Dedifferentiated amniotic fluid mesenchymal stem cell (primary cell): Measurements from ENCODE around the gene ARHGAP24.

Source experiments
- DNase-seq: peaks from one replicate; pipeline ENCODE4 v3.0.0-alpha.2; 2016; ENCODE audit errors: extremely low spot score

ARHGAP24 gene

DNA sequence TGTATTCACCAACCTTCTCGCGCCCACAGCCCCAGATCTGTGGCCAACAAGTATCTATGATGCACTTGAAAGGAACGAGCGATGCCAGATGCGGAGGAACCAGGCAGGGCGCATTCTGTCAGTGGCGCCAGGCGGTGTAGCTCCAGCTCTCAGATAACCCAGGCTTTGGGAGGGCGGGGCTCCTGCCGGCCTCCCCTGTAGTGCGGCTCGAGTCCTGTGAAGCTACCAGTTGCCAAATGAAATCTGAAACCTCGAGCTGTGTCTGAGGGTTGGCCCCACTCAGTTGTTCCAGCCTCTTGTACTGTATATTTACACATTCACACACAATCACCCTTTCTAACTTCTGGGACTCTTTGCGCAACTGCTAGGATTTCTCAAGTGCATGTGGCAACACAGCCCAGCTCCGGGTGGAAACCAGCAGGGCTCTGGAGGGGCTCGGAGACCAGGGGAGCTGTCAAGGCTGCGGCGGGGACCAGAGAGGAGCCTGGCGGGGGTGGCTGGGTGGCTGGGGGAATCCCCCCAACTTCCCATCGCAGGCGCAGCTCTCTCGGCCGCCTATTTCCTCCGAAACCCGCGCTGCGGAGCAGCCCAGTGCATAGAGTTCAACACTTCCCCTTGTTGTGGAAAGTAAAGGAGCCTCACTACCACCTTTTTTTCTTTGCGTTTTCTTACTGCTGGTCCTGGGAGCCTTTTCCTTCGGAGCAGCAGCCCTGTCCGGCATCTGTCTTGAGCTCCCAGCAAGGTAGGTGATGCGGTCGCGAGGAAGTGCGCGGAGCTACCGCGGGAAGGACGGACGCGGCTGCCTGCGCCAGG lies at the start of gene ARHGAP24:
Gene ARHGAP24 (plus strand): TSS at position 333 of the 813 bp plus-strand sequence.
- peak; percentile 89 for DNase-seq

DNA sequence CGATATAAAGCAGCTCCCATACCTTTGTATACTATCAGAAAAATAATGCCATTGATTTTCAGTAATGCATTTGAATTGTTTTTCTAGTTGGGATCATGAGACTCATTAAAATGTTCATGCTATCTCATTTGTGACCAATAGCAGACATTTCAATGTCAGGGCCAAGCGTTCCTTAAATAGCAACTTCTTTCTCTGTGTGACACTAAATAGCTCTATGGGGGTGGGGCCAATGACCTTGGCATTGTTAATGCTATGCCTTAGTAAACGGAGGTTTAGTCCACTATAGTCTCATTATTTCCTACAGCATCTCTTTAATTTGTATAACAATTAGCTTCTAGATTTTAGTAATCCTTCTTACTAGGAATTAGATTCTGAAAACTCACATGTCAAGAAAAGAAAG lies 48.6 kb upstream of the ARHGAP24 start:
- no peak for DNase-seq

DNA sequence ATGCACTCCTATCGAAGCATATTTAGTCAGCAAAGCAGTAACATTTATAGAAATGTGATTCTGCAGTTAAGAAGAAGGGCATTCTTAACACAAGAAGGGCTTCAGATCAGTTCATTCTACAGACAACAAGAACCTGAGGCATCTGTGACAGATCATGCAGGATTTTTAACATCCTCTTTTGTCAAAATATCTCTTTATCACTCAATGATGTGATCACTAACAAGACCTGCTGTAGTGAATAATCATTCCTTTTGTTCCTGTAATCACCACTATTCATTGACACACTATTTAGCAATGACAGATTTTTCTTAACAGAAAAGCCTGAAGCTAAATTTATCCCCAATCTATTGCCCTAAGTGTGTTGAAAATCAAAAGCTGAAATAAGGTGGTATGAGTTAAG lies 47.8 kb upstream of the ARHGAP24 start:
- no peak for DNase-seq

DNA sequence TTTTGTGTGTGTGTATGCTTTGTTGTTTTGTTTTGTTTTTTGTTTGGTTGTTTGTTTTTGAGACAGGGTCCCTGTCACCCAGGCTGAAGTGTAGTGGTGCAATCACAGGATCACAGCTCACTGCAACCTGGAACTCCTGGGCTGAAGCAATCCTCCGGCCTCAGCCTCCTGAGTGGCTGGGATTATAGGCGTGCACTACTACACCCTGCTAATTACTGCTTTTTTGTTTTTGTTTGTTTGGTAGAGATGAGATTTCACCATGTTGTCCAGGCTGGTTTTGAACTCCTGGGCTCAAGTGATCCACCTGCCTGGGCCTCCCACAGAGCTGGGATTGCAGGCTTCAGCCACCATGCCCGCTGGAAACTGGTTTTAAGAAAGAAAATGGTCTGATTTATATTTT lies 44.7 kb upstream of the ARHGAP24 start:
- no peak for DNase-seq

DNA sequence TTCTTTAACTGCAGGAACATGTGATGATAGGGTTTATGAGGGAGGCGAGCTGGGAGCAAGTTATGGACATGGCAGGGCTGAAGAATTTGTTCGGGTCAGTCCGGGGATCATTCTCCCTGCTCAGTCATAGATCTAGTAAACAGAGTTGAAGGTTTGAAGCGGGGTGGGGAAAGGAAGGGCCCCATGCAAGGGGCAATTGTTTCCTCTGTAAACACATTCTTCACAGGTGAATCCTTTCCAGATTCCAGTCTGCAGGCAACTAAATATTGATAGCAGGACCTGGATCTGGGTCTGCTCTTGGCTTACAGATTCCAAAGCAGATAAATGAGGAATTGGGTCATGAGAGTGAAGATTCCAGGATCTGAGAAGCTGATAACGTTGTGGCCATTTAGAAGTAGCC lies 44.3 kb upstream of the ARHGAP24 start:
- no peak for DNase-seq

DNA sequence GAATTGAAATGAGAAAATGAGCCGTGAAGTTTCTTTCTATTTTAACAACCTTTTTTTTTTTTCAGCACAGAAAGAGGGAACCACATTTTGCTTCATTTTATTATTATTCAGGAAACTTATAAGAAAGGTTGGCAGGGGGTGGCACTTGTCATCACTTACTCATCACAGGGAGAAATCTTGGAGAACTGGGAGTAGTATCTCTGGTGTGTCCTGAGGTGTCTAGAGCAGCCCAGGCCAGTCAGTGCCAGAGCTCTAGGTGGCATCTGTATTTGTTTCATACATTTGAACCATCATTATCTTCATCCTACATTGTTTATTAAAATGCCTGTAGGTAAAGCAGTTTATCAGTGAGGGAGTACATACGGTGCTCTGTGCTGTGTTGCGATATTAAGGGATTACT lies 43.8 kb upstream of the ARHGAP24 start:
- DNase-seq = no peak

DNA sequence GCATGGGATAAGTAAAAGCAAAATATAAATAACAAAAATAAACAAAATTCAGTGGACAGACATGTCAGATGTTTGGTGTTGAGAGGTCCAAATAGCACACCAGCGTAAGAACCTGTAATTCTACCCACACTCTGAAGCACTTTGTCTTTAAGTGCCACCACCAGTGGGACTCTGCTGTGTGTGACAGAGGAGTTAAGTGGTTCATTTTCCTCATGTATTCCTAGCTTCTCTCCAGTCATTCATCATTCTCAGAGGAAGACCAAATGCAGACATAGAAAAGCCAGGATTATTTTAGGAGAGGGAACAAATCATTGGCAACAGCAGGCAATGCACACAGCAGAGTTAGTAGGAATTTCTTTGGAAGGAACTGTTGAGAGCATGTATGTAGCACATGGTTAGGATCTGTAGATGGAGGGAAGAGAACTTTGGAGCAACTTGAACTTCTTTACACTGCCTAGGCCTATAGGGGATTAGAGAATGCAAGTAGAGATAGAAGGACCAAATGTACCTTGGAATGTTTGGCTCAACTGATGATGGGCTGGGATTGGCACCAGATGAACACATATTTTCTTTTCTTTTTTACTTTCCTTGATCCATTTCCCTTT lies 43.0 kb upstream of the ARHGAP24 start:
- no peak for DNase-seq

DNA sequence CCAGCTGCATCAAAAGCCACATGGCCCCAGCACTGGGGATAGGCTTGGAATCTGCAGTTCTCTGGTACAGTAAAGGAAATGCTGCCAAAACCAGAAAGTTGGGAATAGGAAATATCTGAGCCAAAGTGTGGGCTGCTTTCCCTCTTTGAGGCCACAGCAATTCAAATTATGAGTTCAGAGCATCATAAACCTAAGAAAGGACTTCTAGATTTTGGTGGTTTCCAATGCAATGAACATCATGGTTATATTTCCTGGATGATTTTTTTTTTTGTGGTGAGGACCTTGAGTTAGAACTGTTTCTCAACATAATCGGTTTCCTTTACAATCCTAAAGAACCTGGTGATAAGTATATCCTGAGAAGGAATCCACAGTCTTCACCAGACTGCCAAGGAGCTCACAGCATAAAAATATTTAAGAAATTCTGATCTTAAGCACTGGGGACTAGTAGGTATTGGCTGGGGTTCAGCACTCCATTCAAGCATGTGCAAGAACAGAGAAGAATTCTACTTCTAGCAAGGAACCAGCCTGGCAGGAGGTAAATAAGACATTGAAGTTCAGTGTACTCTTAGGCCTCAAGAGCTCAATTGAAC lies 29.8 kb upstream of the ARHGAP24 start:
- peak; percentile 15 for DNase-seq

DNA sequence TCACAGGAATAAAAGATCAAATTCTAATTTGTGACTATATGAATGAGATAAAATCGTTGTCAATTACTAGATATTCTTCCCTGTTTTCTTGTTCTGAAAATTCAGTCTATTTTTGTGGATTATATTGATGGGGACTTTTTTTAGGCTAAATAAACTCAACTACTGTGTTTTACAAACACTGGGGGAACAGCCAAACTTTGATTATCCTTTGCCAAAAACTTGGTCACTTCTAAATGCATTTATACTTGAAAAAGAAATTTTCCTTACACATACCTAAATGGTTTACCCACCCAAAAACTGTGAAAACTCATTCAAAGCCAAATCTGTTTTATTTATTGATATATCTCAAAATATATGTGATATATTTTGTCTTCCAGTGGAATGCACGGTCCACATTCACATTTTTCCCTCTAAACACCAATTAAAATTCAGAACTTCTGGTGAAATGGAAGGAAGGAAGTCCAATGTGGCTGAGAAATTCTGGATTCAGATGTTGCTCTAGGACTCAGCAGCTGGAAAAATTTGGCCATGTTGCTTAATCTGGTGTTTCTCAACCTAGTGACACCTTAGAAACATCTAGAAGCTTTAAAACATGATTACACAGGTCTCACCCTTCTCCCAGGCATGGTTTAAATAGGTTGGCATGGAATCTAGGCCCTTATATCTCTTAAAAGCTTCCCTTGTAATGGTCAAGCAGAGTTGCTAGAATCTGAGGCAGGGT lies 28.6 kb upstream of the ARHGAP24 start:
- DNase-seq = no peak

DNA sequence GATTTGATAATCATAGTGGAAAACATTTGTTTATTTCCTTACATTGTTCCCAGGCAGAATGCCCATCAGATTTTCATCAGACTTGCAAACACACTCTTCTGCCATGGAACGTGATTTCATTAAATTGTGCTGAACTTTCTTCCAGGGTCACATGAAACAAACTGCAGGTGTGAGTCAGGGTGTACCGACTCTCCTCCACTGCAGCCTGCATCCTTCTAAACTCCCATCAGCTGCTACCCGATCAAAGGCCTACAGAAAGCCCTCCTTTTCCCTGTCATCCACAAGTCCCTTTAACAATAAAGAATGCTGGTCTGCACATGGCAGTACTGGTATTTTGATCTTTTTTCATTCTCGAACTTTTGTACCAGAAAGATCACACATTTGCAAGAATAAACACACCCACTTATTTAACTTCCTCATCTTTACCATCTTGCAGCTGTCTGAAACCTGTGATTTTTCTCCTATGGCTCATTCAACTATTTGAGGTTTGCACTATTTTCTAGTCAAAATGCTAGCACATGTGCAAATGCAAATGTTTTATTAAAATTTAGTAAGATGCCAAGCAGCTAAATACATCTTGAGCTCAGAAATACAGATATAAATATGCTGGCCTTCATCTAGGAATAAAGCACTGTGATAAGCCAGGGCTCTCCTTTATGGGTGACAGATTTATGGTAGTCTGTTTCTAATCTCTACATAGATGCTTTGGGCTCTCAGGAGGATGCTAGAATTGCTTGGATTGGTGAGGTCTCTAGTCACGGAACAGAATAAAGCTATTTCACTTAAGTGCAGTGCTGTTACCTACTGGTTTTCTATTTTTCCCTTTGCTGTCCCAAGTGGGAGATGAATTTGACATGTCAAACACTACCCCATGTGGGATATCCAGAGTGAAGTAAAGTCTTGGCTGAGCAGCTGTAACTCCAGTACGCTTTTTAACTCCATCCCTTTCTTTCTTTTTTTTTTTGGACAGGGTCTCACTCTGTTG lies 25.8 kb upstream of the ARHGAP24 start:
- no peak for DNase-seq

DNA sequence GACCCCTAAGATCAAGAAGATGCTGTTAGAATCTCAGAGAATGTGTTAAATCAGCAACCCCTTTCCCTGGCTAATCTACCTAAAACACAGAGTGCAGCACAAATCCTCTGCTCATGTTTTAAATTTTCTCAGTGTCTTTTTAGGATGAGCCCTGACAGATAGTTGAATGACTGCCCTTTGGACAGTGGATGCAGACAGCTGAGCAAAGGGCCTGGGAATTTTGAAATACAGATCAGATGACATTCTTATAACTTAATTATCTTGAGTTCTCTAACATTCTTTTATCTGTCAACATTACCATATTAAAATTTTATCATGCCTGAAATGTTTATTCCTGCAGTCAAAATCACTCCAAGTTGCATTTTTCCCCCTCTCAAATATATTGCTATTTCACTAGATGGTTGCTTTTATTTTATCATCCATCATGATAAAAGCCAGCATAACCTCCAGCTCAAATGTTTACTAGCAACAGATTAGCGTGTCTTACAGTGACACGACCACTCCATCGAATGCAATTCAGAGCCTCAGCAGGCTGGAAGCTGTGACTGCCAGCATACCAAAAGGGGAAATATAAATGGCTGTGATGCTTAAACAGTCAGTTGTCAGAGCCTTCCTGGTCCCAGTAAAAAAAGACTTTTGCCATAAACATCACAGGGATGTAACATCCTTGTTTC lies 22.8 kb upstream of the ARHGAP24 start:
- DNase-seq = no peak

DNA sequence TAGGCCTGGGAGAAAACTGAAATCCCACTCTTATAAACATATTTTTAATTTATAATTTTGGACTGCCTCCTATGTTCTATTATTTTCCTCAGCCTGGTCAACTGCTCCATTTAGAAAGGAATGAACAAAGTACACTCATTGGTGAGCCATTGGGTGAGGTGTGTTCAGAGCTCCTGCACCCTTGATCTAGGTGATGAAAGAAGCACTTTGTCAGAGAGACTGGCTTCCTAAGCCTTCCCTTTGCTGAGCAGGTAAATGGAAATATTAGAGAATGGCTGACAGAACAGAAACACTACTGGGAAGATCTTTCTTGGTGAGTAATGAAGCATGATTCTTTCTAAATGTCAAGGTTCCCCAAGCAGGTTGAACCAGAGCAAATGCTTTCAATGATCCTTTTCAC lies 19.0 kb upstream of the ARHGAP24 start:
- DNase-seq = no peak

DNA sequence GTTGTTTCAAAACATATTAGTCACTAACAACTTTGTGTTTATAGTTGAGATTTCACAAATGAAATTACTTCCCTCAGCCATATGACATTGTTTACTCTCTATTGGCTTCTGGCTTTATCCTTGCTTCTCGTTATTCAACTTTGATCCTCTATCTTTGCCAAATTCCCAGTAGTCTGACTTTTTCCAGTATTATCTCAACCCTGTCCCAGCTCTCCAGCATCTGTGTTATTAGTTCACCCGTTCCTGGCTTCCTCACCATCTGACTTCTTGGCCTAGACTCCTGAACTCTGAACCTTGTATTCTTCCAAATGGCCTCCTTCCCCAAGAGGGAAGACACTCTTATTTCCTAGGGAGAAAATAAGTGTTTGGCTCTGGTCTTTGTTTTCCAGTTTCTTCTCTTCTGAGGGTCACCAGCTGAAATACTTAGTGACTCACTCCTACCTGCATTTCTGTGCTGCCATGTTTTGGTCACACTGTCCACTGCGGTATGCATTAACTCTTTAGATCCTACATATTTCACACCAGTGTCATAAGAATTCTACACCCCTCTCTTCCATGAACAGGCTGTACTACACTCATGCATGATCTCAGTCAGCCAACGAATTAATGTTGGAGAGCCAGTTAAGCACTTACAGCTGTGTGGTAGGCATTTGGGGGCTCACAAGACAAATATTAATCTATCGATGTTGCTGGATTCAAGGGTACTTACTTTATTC lies 17.0 kb upstream of the ARHGAP24 start:
- DNase-seq = no peak

DNA sequence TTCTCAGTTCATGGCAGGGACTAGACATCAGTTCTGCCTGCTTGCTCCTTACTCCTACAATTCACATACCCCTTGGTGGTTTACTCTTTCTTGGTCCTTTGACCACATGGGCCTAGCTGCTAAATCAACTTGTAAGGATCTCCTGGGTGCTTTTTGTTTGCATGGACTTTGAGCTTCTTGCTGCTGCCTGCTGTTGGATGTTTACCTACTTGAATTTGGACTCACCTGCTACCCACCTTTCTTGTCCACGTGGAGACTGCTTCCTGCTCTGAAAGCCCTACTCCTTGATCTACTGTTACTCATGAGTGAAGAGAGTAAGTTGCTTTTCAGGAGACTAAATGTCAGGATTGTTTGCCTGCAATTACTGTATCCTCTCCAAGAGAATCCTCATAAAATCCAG lies 15.2 kb upstream of the ARHGAP24 start:
- DNase-seq = no peak

DNA sequence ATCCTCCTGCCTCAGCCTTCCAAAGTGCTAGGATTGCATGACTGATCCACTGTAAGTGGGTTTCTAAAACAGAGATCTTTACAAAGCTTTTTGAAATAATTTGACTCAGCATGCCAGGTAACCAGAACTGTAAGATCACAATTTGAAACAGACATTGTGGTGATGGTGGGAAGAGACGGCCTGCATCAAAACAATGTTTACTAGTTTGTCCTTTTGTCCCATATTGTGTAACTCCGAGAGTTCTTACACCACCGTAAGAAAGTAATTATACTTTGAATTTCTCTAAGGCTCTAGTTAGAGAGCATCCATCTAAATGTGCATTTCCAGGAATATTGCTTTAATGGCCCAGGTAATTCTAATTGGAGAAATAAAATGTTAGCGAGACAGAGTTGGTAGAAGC lies 594 bp upstream of the ARHGAP24 start:
- DNase-seq = no peak

DNA sequence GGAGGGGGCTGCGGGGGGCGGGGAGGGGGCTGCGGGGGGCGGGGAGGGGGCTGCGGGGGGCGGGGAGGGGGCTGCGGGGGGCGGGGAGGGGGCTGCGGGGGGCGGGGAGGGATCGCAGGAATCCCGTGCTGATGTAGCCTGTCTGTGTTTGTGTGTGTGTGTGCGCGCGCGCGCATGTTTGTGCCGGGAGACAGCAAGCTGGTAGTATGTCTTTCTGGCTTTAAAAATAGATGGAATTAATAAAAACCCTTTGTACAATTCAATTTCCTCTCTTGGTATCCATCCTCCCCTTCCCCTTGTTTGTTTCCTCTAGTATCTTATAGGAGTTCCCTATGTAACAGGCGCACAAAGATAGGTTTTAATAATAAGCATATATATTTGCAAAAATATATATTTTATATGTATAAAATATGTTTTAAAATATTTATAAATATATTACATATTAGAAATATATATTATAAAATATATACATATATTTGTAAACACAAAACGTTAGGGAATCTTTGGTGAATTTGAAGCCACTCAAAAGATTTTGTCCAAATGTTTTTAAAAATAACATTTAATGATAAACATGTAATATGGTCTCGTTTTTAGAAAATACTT lies 782 bp downstream of the ARHGAP24 start:
- no peak for DNase-seq

DNA sequence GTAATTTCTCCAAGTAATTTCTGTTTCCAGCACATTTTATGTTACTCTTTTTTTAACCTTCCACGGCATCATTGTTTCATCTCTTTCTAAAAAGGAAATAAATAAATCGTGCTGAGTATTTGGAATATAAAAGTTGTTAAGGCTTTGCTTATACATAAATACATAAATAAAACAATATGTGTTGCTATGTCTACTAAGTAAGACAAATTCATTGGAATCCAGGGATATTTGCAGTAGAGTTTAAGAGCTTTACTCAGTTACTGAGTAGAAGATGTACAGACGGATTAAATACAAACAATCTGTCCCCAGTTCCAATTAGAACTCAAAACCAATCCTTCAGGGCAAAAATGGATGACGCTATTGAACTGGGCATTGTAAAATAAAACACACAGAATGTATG lies 1.4 kb downstream of the ARHGAP24 start:
- no peak for DNase-seq

DNA sequence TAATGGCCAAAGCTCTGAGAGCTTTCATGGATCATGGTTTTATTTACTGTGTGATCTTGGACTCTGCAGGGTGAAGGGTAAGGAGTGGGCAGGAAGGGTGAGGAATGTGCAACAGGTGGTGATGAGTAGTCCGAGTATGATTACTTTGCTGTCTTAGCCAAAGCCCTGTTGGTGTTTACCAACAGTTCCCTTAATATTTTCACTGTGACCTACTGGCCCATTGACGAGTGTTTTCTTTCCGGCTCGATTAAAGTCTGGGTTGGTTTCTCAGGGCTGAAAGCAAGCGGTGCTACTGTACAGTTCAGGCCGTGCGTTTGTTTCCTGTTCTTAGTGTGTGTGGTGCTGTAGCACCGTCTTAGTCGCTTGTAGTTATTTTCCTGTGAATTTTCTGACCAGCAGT lies 2.6 kb downstream of the ARHGAP24 start:
- no peak for DNase-seq

DNA sequence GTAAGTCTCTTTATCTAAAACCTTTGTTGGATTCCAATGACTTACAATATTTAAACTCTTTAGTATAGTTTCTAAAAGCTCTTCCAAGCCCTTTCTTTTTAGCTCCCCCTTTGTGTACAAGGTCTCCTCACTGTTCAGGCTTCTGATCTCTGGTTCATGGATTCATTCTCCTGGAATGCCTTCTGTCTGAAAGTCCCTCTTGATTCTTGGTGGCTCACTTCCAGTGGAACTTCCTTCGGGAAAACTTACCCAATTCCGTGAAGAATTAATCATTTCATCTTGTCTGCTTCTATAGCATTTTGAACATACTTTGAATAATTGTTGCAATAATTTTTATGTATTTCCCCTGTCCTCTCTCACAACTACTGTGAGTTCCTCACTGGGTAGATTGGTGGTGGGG lies 3.6 kb downstream of the ARHGAP24 start:
- peak; percentile 29 for DNase-seq
